ENCODE measurements around the gene AUTS2.
A peak's percentile ranks its signal among the peaks of the same experiment; 100 is the strongest.

Gene AUTS2

DNA sequence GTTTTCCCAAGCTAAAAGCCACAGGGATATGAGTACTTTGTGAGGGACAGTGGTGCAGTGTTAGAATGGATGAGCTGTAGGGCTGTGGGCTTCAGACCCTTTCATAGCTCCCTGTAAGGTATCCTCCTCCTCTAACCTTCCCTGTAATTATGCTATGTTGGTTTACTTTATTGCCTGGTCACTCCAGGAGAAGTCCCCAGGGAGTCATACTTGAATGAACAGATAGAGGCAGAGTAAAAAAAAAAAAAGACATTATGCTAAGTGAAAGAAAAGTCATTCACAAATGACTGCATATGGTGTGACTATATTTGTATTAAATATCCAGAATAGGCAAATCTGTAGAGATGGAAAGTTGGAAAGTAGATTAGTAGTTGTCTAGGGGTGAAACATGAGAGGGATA lies 434.4 kb downstream of the AUTS2 start (continued):
- TF ChIP-seq ZNF18 (tag by site-specific recombination; IDR thresholded peaks at IDR 0.05) (peak; percentile 73), ZNF660 (tag by site-specific recombination; IDR thresholded peaks at IDR 0.05) (no peak), OSR2 (tag by site-specific recombination; IDR thresholded peaks at IDR 0.05) (0 out of 2 replicates have a peak, but pooled peaks have one; percentile 10), FEZF1 (tag by site-specific recombination; IDR thresholded peaks at IDR 0.05) (peak; percentile 63; the same call in 1 of the 2 replicates), SP7 (tag by site-specific recombination; IDR thresholded peaks at IDR 0.05) (peak; percentile 89)
- TF ChIP-seq, protein P1, sequence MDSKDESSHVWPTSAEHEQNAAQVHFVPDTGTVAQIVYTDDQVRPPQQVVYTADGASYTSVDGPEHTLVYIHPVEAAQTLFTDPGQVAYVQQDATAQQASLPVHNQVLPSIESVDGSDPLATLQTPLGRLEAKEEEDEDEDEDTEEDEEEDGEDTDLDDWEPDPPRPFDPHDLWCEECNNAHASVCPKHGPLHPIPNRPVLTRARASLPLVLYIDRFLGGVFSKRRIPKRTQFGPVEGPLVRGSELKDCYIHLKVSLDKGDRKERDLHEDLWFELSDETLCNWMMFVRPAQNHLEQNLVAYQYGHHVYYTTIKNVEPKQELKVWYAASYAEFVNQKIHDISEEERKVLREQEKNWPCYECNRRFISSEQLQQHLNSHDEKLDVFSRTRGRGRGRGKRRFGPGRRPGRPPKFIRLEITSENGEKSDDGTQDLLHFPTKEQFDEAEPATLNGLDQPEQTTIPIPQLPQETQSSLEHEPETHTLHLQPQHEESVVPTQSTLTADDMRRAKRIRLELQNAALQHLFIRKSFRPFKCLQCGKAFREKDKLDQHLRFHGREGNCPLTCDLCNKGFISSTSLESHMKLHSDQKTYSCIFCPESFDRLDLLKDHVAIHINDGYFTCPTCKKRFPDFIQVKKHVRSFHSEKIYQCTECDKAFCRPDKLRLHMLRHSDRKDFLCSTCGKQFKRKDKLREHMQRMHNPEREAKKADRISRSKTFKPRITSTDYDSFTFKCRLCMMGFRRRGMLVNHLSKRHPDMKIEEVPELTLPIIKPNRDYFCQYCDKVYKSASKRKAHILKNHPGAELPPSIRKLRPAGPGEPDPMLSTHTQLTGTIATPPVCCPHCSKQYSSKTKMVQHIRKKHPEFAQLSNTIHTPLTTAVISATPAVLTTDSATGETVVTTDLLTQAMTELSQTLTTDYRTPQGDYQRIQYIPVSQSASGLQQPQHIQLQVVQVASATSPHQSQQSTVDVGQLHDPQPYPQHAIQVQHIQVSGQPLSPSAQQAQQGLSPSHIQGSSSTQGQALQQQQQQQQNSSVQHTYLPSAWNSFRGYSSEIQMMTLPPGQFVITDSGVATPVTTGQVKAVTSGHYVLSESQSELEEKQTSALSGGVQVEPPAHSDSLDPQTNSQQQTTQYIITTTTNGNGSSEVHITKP (tag by site-specific recombination; IDR thresholded peaks at IDR 0.05): no peak

GRCh38 chr7:70033226-70033625 lies 435.0 kb downstream of the AUTS2 start:
- TF ChIP-seq ZNF121 (tag by site-specific recombination; IDR thresholded peaks at IDR 0.05) (no peak), AEBP2 (tag by site-specific recombination; IDR thresholded peaks at IDR 0.05; ENCODE audit: borderline replicate concordance) (no peak), ZNF521 (tag by site-specific recombination; IDR thresholded peaks at IDR 0.05) (no peak), ZNF549 (tag by site-specific recombination; IDR thresholded peaks at IDR 0.05) (no peak), GLI4 (tag by site-specific recombination; IDR thresholded peaks at IDR 0.05) (no peak), ZNF48 (tag by site-specific recombination; IDR thresholded peaks at IDR 0.05) (no peak), ZNF548 (tag by site-specific recombination; IDR thresholded peaks at IDR 0.05) (no peak), ZNF76 (tag by site-specific recombination; IDR thresholded peaks at IDR 0.05; ENCODE audit: borderline replicate concordance, low read depth) (no peak), ZNF747 (tag by site-specific recombination; IDR thresholded peaks at IDR 0.05) (no peak), ZNF629 (tag by site-specific recombination; IDR thresholded peaks at IDR 0.05) (no peak), ZNF837 (tag by site-specific recombination; IDR thresholded peaks at IDR 0.05) (no peak), ZNF146 (tag by site-specific recombination; IDR thresholded peaks at IDR 0.05) (no peak)
- TF ChIP-seq, protein P2, sequence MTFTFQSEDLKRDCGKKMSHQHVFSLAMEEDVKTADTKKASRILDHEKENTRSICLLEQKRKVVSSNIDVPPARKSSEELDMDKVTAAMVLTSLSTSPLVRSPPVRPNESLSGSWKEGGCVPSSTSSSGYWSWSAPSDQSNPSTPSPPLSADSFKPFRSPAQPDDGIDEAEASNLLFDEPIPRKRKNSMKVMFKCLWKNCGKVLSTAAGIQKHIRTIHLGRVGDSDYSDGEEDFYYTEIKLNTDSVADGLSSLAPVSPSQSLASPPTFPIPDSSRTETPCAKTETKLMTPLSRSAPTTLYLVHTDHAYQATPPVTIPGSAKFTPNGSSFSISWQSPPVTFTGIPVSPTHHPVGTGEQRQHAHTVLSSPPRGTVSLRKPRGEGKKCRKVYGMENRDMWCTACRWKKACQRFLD (tag by site-specific recombination; IDR thresholded peaks at IDR 0.05): no peak
- ChIA-PET CTCF (interaction anchor here (0.6 kb wide), 2 partner anchors 135 to 257 kb away, joined by 3 read pairs; no protein-coding TSS in a partner anchor), POLR2A (no interaction called here)
- H3K4me1 ChIP-seq (ENCODE audit: control insufficient read depth, insufficient read depth, low read length): peaks cover 9% of the 10 kb centered on the region; the same call in 1 of the 2 replicates
- H3K9me3 ChIP-seq (ENCODE audit: control insufficient read depth, insufficient read depth, low read depth, low read length): no peaks in the 10 kb centered on the region
- H3K4me3 ChIP-seq (ENCODE audit: low read depth, low read length): no peak overlapping the region
- H3K36me3 ChIP-seq (ENCODE audit: control insufficient read depth in 2 of 2, insufficient read depth in 1 of 2, low read length in 2 of 2): no peaks in the 10 kb centered on the region
- no peak overlapping the region for H3K27ac ChIP-seq (ENCODE audit: extremely low read depth, low read depth, low read length)
